Endometrium (tissue), 2 donors: ENCODE measurements around the gene SCYGR5.
"Not testable (repeated sequence)": the region's sequence is repeated elsewhere in the genome, so short reads cannot be mapped to it uniquely, and the experiment has no call there.

Experiments used
- FAIRE-seq: peaks from 2 replicates; lab custom pipeline; 2012; peaks lifted over from hg19 to GRCh38; lab: Jason Lieb, UNC
- donor health status: control.
- donor health status: control.

The SCYGR5 gene

GRCh38 chr2:227666631-227667170, at the start of gene SCYGR5:
Gene SCYGR5 (plus strand): TSS chr2:227666804. CDS start chr2:227666804, 0 bp downstream.
- FAIRE-seq, result not testable (repeated sequence)

GRCh38 chr2:227617316-227618230, 49.0 kb upstream of the SCYGR5 start, which contains the start of gene SCYGR4:
Gene SCYGR4 (plus strand): TSS chr2:227617498. CDS start chr2:227617498, 0 bp downstream.
- no peak for FAIRE-seq

- no peak for FAIRE-seq
Observed at GRCh38 chr2:227623226-227623625, 43.4 kb upstream of the SCYGR5 start.

- FAIRE-seq, result no peak
Observed at GRCh38 chr2:227625420-227625819, 41.2 kb upstream of the SCYGR5 start.

- FAIRE-seq, result no peak
Observed at GRCh38 chr2:227626580-227627151, 39.9 kb upstream of the SCYGR5 start.

- no peak for FAIRE-seq
Observed at GRCh38 chr2:227627769-227628168, 38.8 kb upstream of the SCYGR5 start.

GRCh38 chr2:227629435-227629834, 37.2 kb upstream of the SCYGR5 start:
- FAIRE-seq, result no peak

GRCh38 chr2:227630322-227630721, 36.3 kb upstream of the SCYGR5 start:
- FAIRE-seq, result no peak

GRCh38 chr2:227632827-227633226, 33.8 kb upstream of the SCYGR5 start:
- no peak for FAIRE-seq

- no peak for FAIRE-seq
Observed at GRCh38 chr2:227634201-227634600, 32.4 kb upstream of the SCYGR5 start.

- no peak for FAIRE-seq
Observed at GRCh38 chr2:227642656-227643055, 23.9 kb upstream of the SCYGR5 start.

- FAIRE-seq, result no peak
Observed at GRCh38 chr2:227643990-227644551, 22.5 kb upstream of the SCYGR5 start.

GRCh38 chr2:227653419-227653818, 13.2 kb upstream of the SCYGR5 start:
- no peak for FAIRE-seq

GRCh38 chr2:227654426-227654825, 12.2 kb upstream of the SCYGR5 start:
- FAIRE-seq, result no peak

- no peak for FAIRE-seq
Observed at GRCh38 chr2:227655454-227655853, 11.2 kb upstream of the SCYGR5 start.

GRCh38 chr2:227657199-227657845, 9.3 kb upstream of the SCYGR5 start:
- no peak for FAIRE-seq

- FAIRE-seq, result no peak
Observed at GRCh38 chr2:227661025-227661649, 5.5 kb upstream of the SCYGR5 start.

- FAIRE-seq, result no peak
Observed at GRCh38 chr2:227661827-227662226, 4.8 kb upstream of the SCYGR5 start.

GRCh38 chr2:227665189-227665940, 1.2 kb upstream of the SCYGR5 start:
- no peak for FAIRE-seq

GRCh38 chr2:227671170-227671905, 4.7 kb downstream of the SCYGR5 start:
- FAIRE-seq, result no peak
